NCI-H2196 (cell line): ENCODE results near the gene DNASE1L2.

ENCODE experiments used
- DNase-seq: peaks from one replicate; lab custom pipeline; 2025; ENCODE audit not compliant: unreplicated experiment; lab: John Stamatoyannopoulos, UW

DNASE1L2 gene

GRCh38 chr16:2223221-2223941, 12.9 kb upstream of the DNASE1L2 start, which contains the start of gene E4F1:
Gene E4F1 (plus strand): TSS chr16:2223591. CDS start chr16:2223614, 23 bp downstream.
- DNase-seq, result peak; percentile 99

- DNase-seq, result peak; percentile 38
These were observed 12.2 kb upstream of the DNASE1L2 start for GRCh38 chr16:2223942-2224486.

GRCh38 chr16:2226245-2226793, 9.9 kb upstream of the DNASE1L2 start:
- DNase-seq, result peak; percentile 39

- DNase-seq, result no peak
These were observed 9.3 kb upstream of the DNASE1L2 start for GRCh38 chr16:2226918-2227317.

GRCh38 chr16:2228161-2228824, 8.0 kb upstream of the DNASE1L2 start:
- DNase-seq, result no peak

GRCh38 chr16:2229091-2229490, 7.2 kb upstream of the DNASE1L2 start:
- DNase-seq, result no peak

- no peak for DNase-seq
These were observed 6.5 kb upstream of the DNASE1L2 start for GRCh38 chr16:2229632-2230250.

GRCh38 chr16:2230376-2230775, 5.9 kb upstream of the DNASE1L2 start:
- peak; percentile 58 for DNase-seq

- peak; percentile 32 for DNase-seq
These were observed 5.0 kb upstream of the DNASE1L2 start for GRCh38 chr16:2231016-2231931.

- no peak for DNase-seq
These were observed 3.9 kb upstream of the DNASE1L2 start for GRCh38 chr16:2232094-2232990.

- DNase-seq, result no peak
These were observed 3.0 kb upstream of the DNASE1L2 start for GRCh38 chr16:2233046-2233775.

- peak; percentile 91 for DNase-seq
These were observed 2.1 kb upstream of the DNASE1L2 start for GRCh38 chr16:2233872-2234812.

GRCh38 chr16:2234813-2235170, 1.5 kb upstream of the DNASE1L2 start:
- no peak for DNase-seq

GRCh38 chr16:2235234-2235651, 1.0 kb upstream of the DNASE1L2 start:
- DNase-seq, result no peak

- DNase-seq, result peak; percentile 85
These were observed 428 bp upstream of the DNASE1L2 start for GRCh38 chr16:2235695-2236336.

- no peak for DNase-seq
These were observed 848 bp downstream of the DNASE1L2 start for GRCh38 chr16:2237102-2237482.

GRCh38 chr16:2237493-2238149, 1.4 kb downstream of the DNASE1L2 start:
- no peak for DNase-seq
